ENCODE data around the gene SESTD1.
"Not testable (repeated sequence)": the region's sequence is repeated elsewhere in the genome, so short reads cannot be mapped to it uniquely, and the experiment has no call there.

SESTD1 gene

GRCh38 chr2:179266271-179266670 lies 1.6 kb upstream of the SESTD1 start:
- no peak for DNase-seq

GRCh38 chr2:179265082-179265510 lies 464 bp upstream of the SESTD1 start:
- no peak for DNase-seq

GRCh38 chr2:179263446-179264367 lies 925 bp downstream of the SESTD1 start:
- DNase-seq = peak; percentile 17

- no peak for DNase-seq
These were observed 1.6 kb downstream of the SESTD1 start for GRCh38 chr2:179263015-179263414.

- no peak for DNase-seq
These were observed 2.5 kb downstream of the SESTD1 start for GRCh38 chr2:179262077-179262660.

GRCh38 chr2:179261151-179261825 lies 3.3 kb downstream of the SESTD1 start:
- DNase-seq = no peak

- no peak for DNase-seq
These were observed 4.4 kb downstream of the SESTD1 start for GRCh38 chr2:179260224-179260623.

- no peak for DNase-seq
These were observed 9.5 kb downstream of the SESTD1 start for GRCh38 chr2:179255129-179255528.

- no peak for DNase-seq
These were observed 11.4 kb downstream of the SESTD1 start for GRCh38 chr2:179253226-179253625.

GRCh38 chr2:179252423-179252822 lies 12.2 kb downstream of the SESTD1 start:
- DNase-seq = no peak

GRCh38 chr2:179251870-179252269 lies 12.8 kb downstream of the SESTD1 start:
- no peak for DNase-seq

- DNase-seq = no peak
These were observed 13.7 kb downstream of the SESTD1 start for GRCh38 chr2:179250848-179251504.

- no peak for DNase-seq
These were observed 14.5 kb downstream of the SESTD1 start for GRCh38 chr2:179250095-179250494.

- DNase-seq = no peak
These were observed 16.6 kb downstream of the SESTD1 start for GRCh38 chr2:179248024-179248348.

- DNase-seq = no peak
These were observed 17.2 kb downstream of the SESTD1 start for GRCh38 chr2:179247318-179248023.

GRCh38 chr2:179245843-179246242 lies 18.8 kb downstream of the SESTD1 start:
- not testable (repeated sequence) for DNase-seq

- no peak for DNase-seq
These were observed 21.6 kb downstream of the SESTD1 start for GRCh38 chr2:179243046-179243445.

- no peak for DNase-seq
These were observed 23.9 kb downstream of the SESTD1 start for GRCh38 chr2:179240481-179241451.

GRCh38 chr2:179239838-179240237 lies 24.8 kb downstream of the SESTD1 start:
- no peak for DNase-seq

- DNase-seq = no peak
These were observed 25.4 kb downstream of the SESTD1 start for GRCh38 chr2:179239195-179239594.

- DNase-seq = no peak
These were observed 26.6 kb downstream of the SESTD1 start for GRCh38 chr2:179238027-179238426.

All from NCI-H1436 (cell line).